Measurements from ENCODE around the gene STK26. TPM values are rescaled to one million over a fixed set of nuclear protein-coding genes. Genes with fewer than 3 reads are reported as not detected.

Gene STK26
- total RNA-seq, 1 experiment from 2014 or later: 38.5 TPM

- H3K36me3 Mint-ChIP-seq (ENCODE audit: insufficient read depth, unreplicated experiment): peaks cover 5% of the 10 kb centered on the region
- H3K9me3 Mint-ChIP-seq (ENCODE audit: low read depth, unreplicated experiment): no peaks in the 10 kb centered on the region
- CTCF ChIA-PET: no interaction called here
- no peak overlapping the region for H3K4me3 Mint-ChIP-seq (ENCODE audit: low read depth, unreplicated experiment)
- H3K4me1 Mint-ChIP-seq (ENCODE audit: low read depth, unreplicated experiment): no peaks in the 10 kb centered on the region
- no peaks in the 10 kb centered on the region for H3K27me3 Mint-ChIP-seq (ENCODE audit: unreplicated experiment)
- intact Hi-C loops (cut with micrococcal nuclease; ENCODE audit: unreplicated experiment): no loop called here
- DNase-seq: no peak
- TF ChIP-seq, protein P1, sequence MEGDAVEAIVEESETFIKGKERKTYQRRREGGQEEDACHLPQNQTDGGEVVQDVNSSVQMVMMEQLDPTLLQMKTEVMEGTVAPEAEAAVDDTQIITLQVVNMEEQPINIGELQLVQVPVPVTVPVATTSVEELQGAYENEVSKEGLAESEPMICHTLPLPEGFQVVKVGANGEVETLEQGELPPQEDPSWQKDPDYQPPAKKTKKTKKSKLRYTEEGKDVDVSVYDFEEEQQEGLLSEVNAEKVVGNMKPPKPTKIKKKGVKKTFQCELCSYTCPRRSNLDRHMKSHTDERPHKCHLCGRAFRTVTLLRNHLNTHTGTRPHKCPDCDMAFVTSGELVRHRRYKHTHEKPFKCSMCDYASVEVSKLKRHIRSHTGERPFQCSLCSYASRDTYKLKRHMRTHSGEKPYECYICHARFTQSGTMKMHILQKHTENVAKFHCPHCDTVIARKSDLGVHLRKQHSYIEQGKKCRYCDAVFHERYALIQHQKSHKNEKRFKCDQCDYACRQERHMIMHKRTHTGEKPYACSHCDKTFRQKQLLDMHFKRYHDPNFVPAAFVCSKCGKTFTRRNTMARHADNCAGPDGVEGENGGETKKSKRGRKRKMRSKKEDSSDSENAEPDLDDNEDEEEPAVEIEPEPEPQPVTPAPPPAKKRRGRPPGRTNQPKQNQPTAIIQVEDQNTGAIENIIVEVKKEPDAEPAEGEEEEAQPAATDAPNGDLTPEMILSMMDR (IDR thresholded peaks at IDR 0.05; ENCODE audit: unreplicated experiment): no peak
- H3K27ac Mint-ChIP-seq (ENCODE audit: unreplicated experiment): no peak overlapping the region
- no TSS peak for BruUV-seq (replicated peaks)
These were observed 35.9 kb downstream of the STK26 start for GRCh38 chrX:132058975-132059374.

- Mint-ChIP-seq H3K4me3 (ENCODE audit: low read depth, unreplicated experiment) (no peak overlapping the region), H3K27me3 (ENCODE audit: unreplicated experiment) (no peaks in the 10 kb centered on the region), H3K27ac (ENCODE audit: unreplicated experiment) (no peak overlapping the region), H3K9me3 (ENCODE audit: low read depth, unreplicated experiment) (no peaks in the 10 kb centered on the region), H3K4me1 (ENCODE audit: low read depth, unreplicated experiment) (no peaks in the 10 kb centered on the region), H3K36me3 (ENCODE audit: insufficient read depth, unreplicated experiment) (peaks cover 5% of the 10 kb centered on the region)
- DNase-seq: no peak
- TF ChIP-seq, protein P1 (IDR thresholded peaks at IDR 0.05; ENCODE audit: unreplicated experiment): no peak
- CTCF ChIA-PET: no interaction called here
- intact Hi-C loops (cut with micrococcal nuclease; ENCODE audit: unreplicated experiment): no loop called here
- no TSS peak for BruUV-seq (replicated peaks)
These were observed 37.0 kb downstream of the STK26 start for GRCh38 chrX:132059973-132060540.

DNA sequence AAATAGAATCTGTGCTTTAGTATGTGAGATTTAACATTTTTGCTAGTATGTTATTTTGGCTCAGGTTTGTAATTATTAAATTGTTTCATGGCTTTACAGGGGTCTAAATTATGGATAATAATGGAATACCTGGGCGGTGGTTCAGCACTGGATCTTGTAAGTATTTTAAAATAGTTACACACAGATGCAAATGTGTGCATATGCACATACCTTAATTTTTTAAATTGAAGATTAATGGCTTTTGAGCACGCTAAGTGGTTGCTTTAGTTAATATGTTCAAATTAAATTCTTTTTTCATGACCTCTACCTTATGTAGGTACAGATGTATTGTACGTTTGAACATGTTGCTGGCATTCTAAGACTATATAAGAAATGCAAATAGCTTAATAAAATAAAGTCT lies 40.2 kb downstream of the STK26 start:
- intact Hi-C loops (cut with micrococcal nuclease; ENCODE audit: unreplicated experiment): no loop called here
- no peaks in the 10 kb centered on the region for H3K36me3 Mint-ChIP-seq (ENCODE audit: insufficient read depth, unreplicated experiment)
- TF ChIP-seq, protein P1 (IDR thresholded peaks at IDR 0.05; ENCODE audit: unreplicated experiment): no peak
- H3K27me3 Mint-ChIP-seq (ENCODE audit: unreplicated experiment): no peaks in the 10 kb centered on the region
- no peak overlapping the region for H3K4me3 Mint-ChIP-seq (ENCODE audit: low read depth, unreplicated experiment)
- H3K4me1 Mint-ChIP-seq (ENCODE audit: low read depth, unreplicated experiment): peaks cover 1% of the 10 kb centered on the region
- CTCF ChIA-PET: no interaction called here
- H3K9me3 Mint-ChIP-seq (ENCODE audit: low read depth, unreplicated experiment): no peaks in the 10 kb centered on the region
- no peak for DNase-seq
- H3K27ac Mint-ChIP-seq (ENCODE audit: unreplicated experiment): no peak overlapping the region
- no TSS peak for BruUV-seq (replicated peaks)

GRCh38 chrX:132063862-132064261 lies 40.8 kb downstream of the STK26 start:
- no peaks in the 10 kb centered on the region for H3K9me3 Mint-ChIP-seq (ENCODE audit: low read depth, unreplicated experiment)
- no peaks in the 10 kb centered on the region for H3K36me3 Mint-ChIP-seq (ENCODE audit: insufficient read depth, unreplicated experiment)
- intact Hi-C loops (cut with micrococcal nuclease; ENCODE audit: unreplicated experiment): no loop called here
- BruUV-seq (replicated peaks): no TSS peak
- CTCF ChIA-PET: no interaction called here
- TF ChIP-seq, protein P1 (IDR thresholded peaks at IDR 0.05; ENCODE audit: unreplicated experiment): no peak
- no peaks in the 10 kb centered on the region for H3K27me3 Mint-ChIP-seq (ENCODE audit: unreplicated experiment)
- H3K4me1 Mint-ChIP-seq (ENCODE audit: low read depth, unreplicated experiment): peaks cover 7% of the 10 kb centered on the region
- no peak for DNase-seq
- no peak overlapping the region for H3K27ac Mint-ChIP-seq (ENCODE audit: unreplicated experiment)
- H3K4me3 Mint-ChIP-seq (ENCODE audit: low read depth, unreplicated experiment): no peak overlapping the region

Data from Calu3 (cell line).